LNCaP clone FGC (cell line): ENCODE results near the gene MACROD1.

Source experiments
- DNase-seq: peaks from one replicate; pipeline ENCODE4 v3.0.0-alpha.2; 2011; ENCODE audit warnings: low read depth
- H3K4me3 ChIP-seq: 2 replicates; pipeline ENCODE4 v1.5.1; 2011; ENCODE audit warnings: mild to moderate bottlenecking, low read depth, low read length, control low read depth
- CTCF ChIP-seq: IDR thresholded peaks from 2 replicates; pipeline ENCODE4 v1.5.1; 2012; ENCODE audit warnings: mild to moderate bottlenecking; ENCODE audit not compliant: control insufficient read depth, insufficient read depth; ENCODE audit errors: extremely low read depth

MACROD1 gene

GRCh38 chr11:63998558-63999348 lies 167.2 kb downstream of the MACROD1 start:
- no peak overlapping the region for H3K4me3 ChIP-seq
- TF ChIP-seq CTCF = no peak
- DNase-seq = no peak

- DNase-seq = no peak
- H3K4me3 ChIP-seq = no peak overlapping the region
- no peak for TF ChIP-seq CTCF
These were observed 168.0 kb downstream of the MACROD1 start for GRCh38 chr11:63997801-63998337.

- no peak for DNase-seq
- no peak overlapping the region for H3K4me3 ChIP-seq
- TF ChIP-seq CTCF = no peak
These were observed 168.7 kb downstream of the MACROD1 start for GRCh38 chr11:63997104-63997700.

- no peak for TF ChIP-seq CTCF
These were observed 169.4 kb downstream of the MACROD1 start for GRCh38 chr11:63996512-63996911.

GRCh38 chr11:63993993-63994392 lies 171.9 kb downstream of the MACROD1 start:
- H3K4me3 ChIP-seq = no peak overlapping the region
- DNase-seq = no peak
- TF ChIP-seq CTCF = no peak

More at GRCh38 chr11:63996512-63996911, 169.4 kb downstream of the MACROD1 start:
- DNase-seq = no peak
- H3K4me3 ChIP-seq = no peak overlapping the region

GRCh38 chr11:63993100-63993499 lies 172.8 kb downstream of the MACROD1 start:
- no peak for DNase-seq
- H3K4me3 ChIP-seq = no peak overlapping the region
- no peak for TF ChIP-seq CTCF
